IPS-15b (cell line): ENCODE data around the gene NOP14.
"Not testable (repeated sequence)": the region's sequence is repeated elsewhere in the genome, so short reads cannot be mapped to it uniquely, and the experiment has no call there.

Source experiments
- H3K27me3 ChIP-seq: one replicate; pipeline ENCODE4 v1.6.1; 2013; ENCODE audit warnings: low read length; ENCODE audit not compliant: control insufficient read depth, insufficient read depth
- H3K36me3 ChIP-seq: one replicate; pipeline ENCODE4 v1.6.1; 2013; ENCODE audit warnings: low read length; ENCODE audit not compliant: control insufficient read depth, insufficient read depth
- H3K4me1 ChIP-seq: one replicate; pipeline ENCODE4 v1.6.1; 2013; ENCODE audit warnings: mild to moderate bottlenecking, low read length; ENCODE audit not compliant: control insufficient read depth, insufficient read depth
- H3K4me3 ChIP-seq: one replicate; pipeline ENCODE4 v1.5.1; 2013; ENCODE audit warnings: low read depth, low read length
- H3K9ac ChIP-seq: one replicate; pipeline ENCODE4 v1.6.1; 2013; ENCODE audit warnings: low read depth, mild to moderate bottlenecking, low read length
- H3K9me3 ChIP-seq: one replicate; pipeline ENCODE4 v1.6.1; 2013; ENCODE audit warnings: mild to moderate bottlenecking, low read length; ENCODE audit not compliant: control insufficient read depth, insufficient read depth

The NOP14 gene

GRCh38 chr4:2924765-2925301 is 38.4 kb downstream of the NOP14 start:
- Histone ChIP-seq H3K4me3 (no peak overlapping the region), H3K36me3 (peaks cover 14% of the 10 kb centered on the region), H3K4me1 (peaks cover 6% of the 10 kb centered on the region), H3K27me3 (no peaks in the 10 kb centered on the region), H3K9ac (no peak overlapping the region), H3K9me3 (no peaks in the 10 kb centered on the region)

GRCh38 chr4:2924286-2924685 is 38.9 kb downstream of the NOP14 start:
- Histone ChIP-seq H3K4me3 (no peak overlapping the region), H3K9ac (no peak overlapping the region), H3K27me3 (no peaks in the 10 kb centered on the region), H3K9me3 (no peaks in the 10 kb centered on the region), H3K36me3 (peaks cover 10% of the 10 kb centered on the region), H3K4me1 (peaks cover 6% of the 10 kb centered on the region)

GRCh38 chr4:2923668-2924173 is 39.5 kb downstream of the NOP14 start:
- Histone ChIP-seq H3K9me3 (no peaks in the 10 kb centered on the region), H3K36me3 (peaks cover 9% of the 10 kb centered on the region), H3K4me3 (no peak overlapping the region), H3K27me3 (no peaks in the 10 kb centered on the region), H3K4me1 (peaks cover 6% of the 10 kb centered on the region), H3K9ac (no peak overlapping the region)

- Histone ChIP-seq H3K4me3 (no peak overlapping the region), H3K36me3 (peaks cover 9% of the 10 kb centered on the region), H3K27me3 (no peaks in the 10 kb centered on the region), H3K9me3 (no peaks in the 10 kb centered on the region), H3K9ac (no peak overlapping the region), H3K4me1 (peaks cover 6% of the 10 kb centered on the region)
Measured at GRCh38 chr4:2923141-2923551, 40.1 kb downstream of the NOP14 start.

GRCh38 chr4:2922453-2923101 is 40.6 kb downstream of the NOP14 start:
- H3K9ac ChIP-seq, H3K4me3 ChIP-seq, H3K27me3 ChIP-seq, H3K4me1 ChIP-seq, H3K9me3 ChIP-seq, H3K36me3 ChIP-seq: not testable (repeated sequence)

DNA sequence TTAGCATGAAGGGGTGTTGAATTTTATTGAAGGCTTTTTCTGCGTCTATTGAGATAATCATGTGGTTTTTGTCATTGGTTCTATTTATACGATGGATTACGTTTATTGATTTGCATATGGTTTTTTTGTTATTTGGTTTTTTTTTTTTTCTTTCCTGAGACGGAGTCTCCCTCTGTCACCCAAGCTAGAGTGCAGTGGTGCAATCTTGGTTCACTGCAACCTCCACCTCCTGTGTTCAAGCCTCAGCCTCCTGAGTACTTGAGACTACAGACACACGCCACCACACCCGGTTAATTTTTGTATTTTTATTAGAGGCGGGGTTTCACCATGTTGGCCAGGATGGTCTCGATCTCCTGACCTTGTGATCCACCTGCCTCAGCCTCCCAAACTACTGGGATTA is 44.5 kb downstream of the NOP14 start:
- not testable (repeated sequence) for H3K9ac ChIP-seq, H3K36me3 ChIP-seq, H3K4me3 ChIP-seq, H3K4me1 ChIP-seq, H3K27me3 ChIP-seq, H3K9me3 ChIP-seq

DNA sequence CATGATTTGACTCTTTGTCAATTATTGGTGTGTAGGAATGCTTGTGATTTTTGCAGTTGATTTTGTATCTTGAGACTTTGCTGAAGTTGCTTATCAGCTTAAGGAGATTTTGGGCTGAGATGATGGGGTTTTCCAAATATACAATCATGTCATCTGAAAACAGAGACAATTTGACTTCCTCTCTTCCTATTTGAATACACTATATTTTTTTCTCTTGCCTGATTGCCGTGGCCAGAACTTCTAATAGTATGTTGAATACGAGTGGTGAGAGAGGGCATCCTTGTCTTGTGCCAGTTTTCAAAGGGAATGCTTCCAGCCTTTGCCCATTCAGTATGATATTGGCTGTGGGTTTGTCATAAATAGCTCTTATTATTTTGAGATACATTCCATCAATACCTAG is 44.9 kb downstream of the NOP14 start:
- not testable (repeated sequence) for H3K9me3 ChIP-seq, H3K27me3 ChIP-seq, H3K9ac ChIP-seq, H3K4me1 ChIP-seq, H3K4me3 ChIP-seq, H3K36me3 ChIP-seq

GRCh38 chr4:2916696-2917095 is 46.5 kb downstream of the NOP14 start:
- H3K4me3 ChIP-seq, H3K27me3 ChIP-seq, H3K9me3 ChIP-seq, H3K9ac ChIP-seq, H3K4me1 ChIP-seq, H3K36me3 ChIP-seq: not testable (repeated sequence)

DNA sequence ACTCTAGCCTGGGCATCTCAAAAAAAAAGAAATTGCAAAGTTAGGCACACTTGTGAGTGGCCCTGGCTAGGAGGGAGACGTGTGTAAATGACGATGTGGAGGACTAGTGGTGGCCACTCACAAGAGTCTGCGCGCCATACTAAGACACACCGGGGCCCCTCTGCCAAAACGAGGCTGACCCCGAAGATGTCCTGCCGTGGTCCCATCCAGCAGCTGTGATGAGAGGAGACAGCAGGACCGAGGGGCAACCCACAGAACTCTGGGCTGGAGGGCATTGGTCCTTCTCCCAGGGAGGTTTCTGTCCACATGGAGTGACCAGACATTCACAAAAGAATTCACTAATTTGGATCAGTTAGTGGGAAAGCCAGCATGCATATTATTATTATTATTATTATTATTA is 47.4 kb downstream of the NOP14 start:
- H3K9ac ChIP-seq: no peak overlapping the region
- no peaks in the 10 kb centered on the region for H3K27me3 ChIP-seq
- H3K9me3 ChIP-seq: no peaks in the 10 kb centered on the region
- peaks cover 9% of the 10 kb centered on the region for H3K36me3 ChIP-seq
- no peaks in the 10 kb centered on the region for H3K4me1 ChIP-seq
- H3K4me3 ChIP-seq: no peak overlapping the region

DNA sequence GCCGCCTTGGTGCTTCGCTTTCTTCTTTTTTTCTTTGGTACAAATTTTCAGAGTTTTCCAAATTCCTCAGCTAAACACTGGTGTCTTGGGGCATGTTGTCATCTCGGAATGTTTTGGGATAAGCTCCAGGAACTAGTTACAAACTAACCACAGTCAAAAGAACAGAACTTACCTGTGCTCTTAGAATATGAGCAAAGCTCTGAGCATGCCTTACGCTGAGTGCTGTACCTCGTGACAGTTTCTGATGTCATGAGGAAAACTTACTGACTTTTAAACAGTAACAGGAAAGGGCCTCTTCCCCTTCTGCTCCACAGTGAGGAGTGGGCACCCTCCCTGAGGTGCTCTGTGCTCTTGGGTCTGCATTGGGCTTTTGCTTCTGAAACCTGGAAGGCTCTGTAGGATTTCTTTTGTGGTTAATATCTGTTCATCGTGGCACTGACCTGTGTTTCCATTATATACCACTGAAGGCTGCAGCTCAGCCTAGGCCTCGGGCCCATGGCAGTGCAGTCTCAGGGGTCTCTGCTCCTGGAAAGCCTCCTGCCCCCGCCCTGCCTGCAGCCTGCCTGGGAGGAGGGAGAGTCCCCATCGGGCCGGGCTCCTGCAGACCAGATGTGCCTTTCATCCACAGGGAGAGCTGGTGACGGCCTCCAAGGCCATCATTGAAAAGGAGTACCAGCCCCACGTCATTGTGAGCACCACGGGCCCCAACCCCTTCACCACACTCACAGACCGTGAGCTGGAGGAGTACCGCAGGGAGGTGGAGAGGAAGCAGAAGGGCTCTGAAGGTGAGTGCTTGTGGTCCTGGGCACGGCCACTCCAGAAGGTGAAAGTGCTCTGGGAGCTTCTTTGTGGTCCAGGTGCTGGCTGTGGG is 48.7 kb downstream of the NOP14 start:
- no peaks in the 10 kb centered on the region for H3K27me3 ChIP-seq
- H3K4me3 ChIP-seq: no peak overlapping the region
- H3K9ac ChIP-seq: no peak overlapping the region
- H3K4me1 ChIP-seq: no peaks in the 10 kb centered on the region
- no peaks in the 10 kb centered on the region for H3K9me3 ChIP-seq
- peaks cover 9% of the 10 kb centered on the region for H3K36me3 ChIP-seq

GRCh38 chr4:2913168-2913567 is 50.0 kb downstream of the NOP14 start:
- Histone ChIP-seq H3K4me3 (no peak overlapping the region), H3K9me3 (no peaks in the 10 kb centered on the region), H3K9ac (no peak overlapping the region), H3K4me1 (no peaks in the 10 kb centered on the region), H3K27me3 (no peaks in the 10 kb centered on the region), H3K36me3 (peaks cover 16% of the 10 kb centered on the region)

DNA sequence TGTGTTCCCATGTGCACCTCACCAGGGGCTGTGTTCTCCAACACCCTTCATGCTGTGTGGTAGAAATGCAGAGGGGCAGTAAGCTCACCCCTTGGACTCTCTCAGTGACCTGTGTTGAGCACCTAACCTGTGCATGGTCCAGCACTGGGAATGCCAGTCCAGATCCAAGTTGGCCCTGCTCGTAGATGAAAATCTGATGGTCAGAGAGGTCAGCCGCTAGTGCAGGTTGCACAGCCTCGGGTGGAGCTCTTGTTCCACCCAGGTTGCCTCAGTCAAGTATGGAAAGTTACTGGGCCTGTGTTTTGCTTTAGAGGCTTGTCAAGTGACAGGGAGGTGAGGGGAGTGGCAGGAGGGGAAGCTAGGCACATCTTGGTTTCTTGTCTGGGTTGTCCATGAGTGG is 51.3 kb downstream of the NOP14 start:
- Histone ChIP-seq H3K9ac (no peak overlapping the region), H3K36me3 (peaks cover 25% of the 10 kb centered on the region), H3K9me3 (no peaks in the 10 kb centered on the region), H3K4me1 (no peaks in the 10 kb centered on the region), H3K4me3 (no peak overlapping the region), H3K27me3 (no peaks in the 10 kb centered on the region)
